HFFc6 (cell line): ENCODE measurements around the gene PNCK. TPM values are rescaled to one million over a fixed set of nuclear protein-coding genes. Genes with fewer than 3 reads are reported as not detected.

Source experiments
- DNase-seq: peaks from one replicate; pipeline ENCODE4 v3.0.0-alpha.2; 2018
- H3K27ac Mint-ChIP-seq: 2 replicates; pipeline ENCODE4 v1.8.0; 2020; ENCODE audit warnings: mild to moderate bottlenecking, mixed read lengths
- H3K27me3 Mint-ChIP-seq: 2 replicates; pipeline ENCODE4 v1.8.0; 2021; ENCODE audit warnings: mild to moderate bottlenecking, moderate library complexity, mixed read lengths; ENCODE audit not compliant: insufficient read depth
- H3K36me3 Mint-ChIP-seq: 2 replicates; pipeline ENCODE4 v1.8.0; 2021; ENCODE audit warnings: low read depth, mixed read lengths
- H3K4me1 Mint-ChIP-seq: 2 replicates; pipeline ENCODE4 v1.8.0; 2020; ENCODE audit warnings: low read depth, mixed read lengths
- H3K4me3 Mint-ChIP-seq: 2 replicates; pipeline ENCODE4 v1.8.0; 2020; ENCODE audit warnings: mild to moderate bottlenecking, moderate library complexity, mixed read lengths
- H3K9me3 Mint-ChIP-seq: 2 replicates; pipeline ENCODE4 v1.8.0; 2020; ENCODE audit warnings: mild to moderate bottlenecking, mixed read lengths
- total RNA-seq, 6 experiments: library from RNA; stranded (reverse); fragmentation: NEBNext Ultra II Directional; extraction: Animal tissue kit (Norgen Biotek cat#: 25700); gene quantifications; 2 replicates in 1 of 6; 3 replicates in 5 of 6; pipeline ENCODE4 v1.2.3, GENCODE V29; 2021
- TF ChIP-seq, protein P1 (sequence below): fragments of 200-600 bp; sonication (generic); IDR thresholded peaks from 2 replicates; pipeline ENCODE4 v1.5.0; 2021; ENCODE audit warnings: antibody characterized with exemption, mild to moderate bottlenecking

PNCK gene
- total RNA-seq, 6 experiments from 2014 or later: 0.26 to 0.43 TPM; not detected in 4

DNA sequence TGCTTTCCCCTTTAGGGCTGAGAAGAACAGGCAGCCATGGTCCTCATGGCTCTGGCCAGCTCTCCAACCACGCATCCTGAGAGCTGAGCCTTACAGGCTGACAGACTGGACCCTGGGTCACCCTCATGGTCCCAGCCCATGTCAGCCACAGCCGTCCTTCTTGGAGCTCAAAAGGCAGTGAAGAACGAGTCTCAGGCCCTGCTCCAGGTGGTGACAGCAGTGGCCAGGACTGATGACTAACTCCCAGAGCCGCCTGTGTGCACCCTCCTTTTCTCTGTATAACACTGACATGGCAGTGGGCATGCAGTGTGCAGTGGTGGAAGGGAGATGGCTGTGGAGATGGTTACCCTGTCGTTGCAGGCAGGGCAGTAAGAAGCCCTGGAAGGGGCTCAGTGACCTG, 36.9 kb downstream of the PNCK start:
- H3K4me3 Mint-ChIP-seq: no peak overlapping the region
- H3K9me3 Mint-ChIP-seq: no peaks in the 10 kb centered on the region
- H3K36me3 Mint-ChIP-seq: no peaks in the 10 kb centered on the region
- no peak overlapping the region for H3K27ac Mint-ChIP-seq
- peaks cover 16% of the 10 kb centered on the region for H3K27me3 Mint-ChIP-seq
- no peak for DNase-seq
- no peaks in the 10 kb centered on the region for H3K4me1 Mint-ChIP-seq
- TF ChIP-seq, protein P1, sequence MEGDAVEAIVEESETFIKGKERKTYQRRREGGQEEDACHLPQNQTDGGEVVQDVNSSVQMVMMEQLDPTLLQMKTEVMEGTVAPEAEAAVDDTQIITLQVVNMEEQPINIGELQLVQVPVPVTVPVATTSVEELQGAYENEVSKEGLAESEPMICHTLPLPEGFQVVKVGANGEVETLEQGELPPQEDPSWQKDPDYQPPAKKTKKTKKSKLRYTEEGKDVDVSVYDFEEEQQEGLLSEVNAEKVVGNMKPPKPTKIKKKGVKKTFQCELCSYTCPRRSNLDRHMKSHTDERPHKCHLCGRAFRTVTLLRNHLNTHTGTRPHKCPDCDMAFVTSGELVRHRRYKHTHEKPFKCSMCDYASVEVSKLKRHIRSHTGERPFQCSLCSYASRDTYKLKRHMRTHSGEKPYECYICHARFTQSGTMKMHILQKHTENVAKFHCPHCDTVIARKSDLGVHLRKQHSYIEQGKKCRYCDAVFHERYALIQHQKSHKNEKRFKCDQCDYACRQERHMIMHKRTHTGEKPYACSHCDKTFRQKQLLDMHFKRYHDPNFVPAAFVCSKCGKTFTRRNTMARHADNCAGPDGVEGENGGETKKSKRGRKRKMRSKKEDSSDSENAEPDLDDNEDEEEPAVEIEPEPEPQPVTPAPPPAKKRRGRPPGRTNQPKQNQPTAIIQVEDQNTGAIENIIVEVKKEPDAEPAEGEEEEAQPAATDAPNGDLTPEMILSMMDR: no peak

DNA sequence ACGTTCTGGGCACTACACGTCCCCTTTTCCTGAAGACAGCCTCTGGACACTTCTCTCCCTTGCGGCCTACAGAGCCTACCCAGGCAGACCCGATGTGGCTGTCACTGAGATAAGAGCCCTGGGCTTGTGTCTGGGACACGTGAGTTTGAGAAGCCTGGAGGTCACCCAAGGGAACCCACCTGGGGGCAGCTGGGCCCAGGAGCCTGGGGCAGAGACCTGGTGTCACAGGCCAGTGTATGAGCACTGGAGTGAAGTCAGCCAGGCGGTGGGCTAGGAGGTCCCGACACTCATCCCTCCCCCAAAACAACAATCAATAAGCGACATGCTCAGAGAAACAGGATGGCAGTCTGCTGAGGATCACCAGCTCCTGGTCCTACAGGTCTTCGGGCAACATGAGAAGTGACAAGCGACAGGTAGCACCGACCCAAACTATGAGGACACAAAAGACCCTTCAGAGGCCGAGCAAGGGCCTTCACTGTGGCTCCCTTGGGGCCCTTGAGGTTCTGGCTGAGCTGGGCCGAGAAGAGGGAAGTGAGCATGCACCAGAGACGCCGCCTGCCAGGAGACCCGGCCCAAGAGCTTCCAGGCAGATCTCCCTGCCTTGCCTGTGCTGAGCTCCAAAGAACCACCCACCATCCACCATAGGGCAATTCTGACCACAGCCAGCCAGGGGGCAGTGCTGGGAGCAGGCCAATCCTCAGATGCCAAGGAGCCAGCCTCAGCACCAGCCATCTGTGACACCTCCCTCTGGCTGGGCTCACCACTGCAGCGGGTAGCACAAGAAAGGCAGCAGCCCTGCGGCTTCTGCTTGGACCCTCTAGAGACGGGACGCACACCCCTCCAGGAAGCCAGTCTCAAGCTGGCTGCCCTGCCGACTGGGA, 37.6 kb downstream of the PNCK start:
- Mint-ChIP-seq H3K27ac (no peak overlapping the region), H3K4me3 (no peak overlapping the region), H3K4me1 (no peaks in the 10 kb centered on the region), H3K9me3 (peaks cover 4% of the 10 kb centered on the region), H3K27me3 (peaks cover 16% of the 10 kb centered on the region), H3K36me3 (peaks cover 4% of the 10 kb centered on the region; the same call in 1 of the 2 replicates)
- peak; percentile 13 for DNase-seq
- TF ChIP-seq, protein P1: peak; percentile 64

- Mint-ChIP-seq H3K27me3 (peaks cover 18% of the 10 kb centered on the region), H3K36me3 (peaks cover 5% of the 10 kb centered on the region; the same call in 1 of the 2 replicates), H3K9me3 (peaks cover 7% of the 10 kb centered on the region), H3K27ac (no peak overlapping the region), H3K4me1 (no peaks in the 10 kb centered on the region), H3K4me3 (no peak overlapping the region)
- TF ChIP-seq, protein P1: no peak
- no peak for DNase-seq
Observed at GRCh38 chrX:153635388-153635787, 38.2 kb downstream of the PNCK start.

GRCh38 chrX:153634832-153635231, 38.8 kb downstream of the PNCK start:
- Mint-ChIP-seq H3K4me3 (no peak overlapping the region), H3K9me3 (peaks cover 7% of the 10 kb centered on the region), H3K27ac (no peak overlapping the region), H3K4me1 (no peaks in the 10 kb centered on the region), H3K36me3 (peaks cover 5% of the 10 kb centered on the region; the same call in 1 of the 2 replicates), H3K27me3 (peaks cover 19% of the 10 kb centered on the region)
- TF ChIP-seq, protein P1: no peak
- DNase-seq: no peak

DNA sequence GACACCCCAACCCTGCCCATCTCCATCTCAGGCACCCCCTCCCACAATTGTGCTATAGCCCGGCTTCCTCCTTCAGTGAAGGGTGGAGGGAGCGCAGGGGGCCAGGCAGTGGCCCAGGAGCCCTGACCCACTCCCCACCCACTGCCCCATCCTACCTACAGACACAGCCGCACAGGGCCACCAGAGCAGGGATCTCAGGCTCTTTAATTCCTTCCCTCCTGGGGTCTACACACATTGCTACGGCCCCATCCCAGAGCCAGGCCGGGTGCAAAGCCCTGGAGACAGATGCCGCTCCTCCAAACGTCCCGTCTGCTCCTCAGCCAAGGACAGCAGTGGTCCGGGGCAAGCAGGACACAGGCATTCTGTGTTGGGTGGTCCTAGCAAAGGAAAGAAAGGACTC, 39.4 kb downstream of the PNCK start:
- Mint-ChIP-seq H3K36me3 (peaks cover 5% of the 10 kb centered on the region; the same call in 1 of the 2 replicates), H3K27ac (no peak overlapping the region), H3K4me1 (no peaks in the 10 kb centered on the region), H3K9me3 (peaks cover 7% of the 10 kb centered on the region), H3K4me3 (no peak overlapping the region), H3K27me3 (peaks cover 23% of the 10 kb centered on the region)
- TF ChIP-seq, protein P1: no peak
- DNase-seq: no peak
